Kidney glomerular epithelial cell (primary cell): Measurements from ENCODE around the gene ID2.
A peak's percentile ranks its signal among the peaks of the same experiment; 100 is the strongest.
"Not testable (repeated sequence)": the region's sequence is repeated elsewhere in the genome, so short reads cannot be mapped to it uniquely, and the experiment has no call there.

Source experiments
- DNase-seq: peaks from one replicate; lab custom pipeline; 2025; lab: John Stamatoyannopoulos, UW

ID2 gene

GRCh38 chr2:8684878-8685696, 3.2 kb downstream of the ID2 start:
- DNase-seq = no peak

DNA sequence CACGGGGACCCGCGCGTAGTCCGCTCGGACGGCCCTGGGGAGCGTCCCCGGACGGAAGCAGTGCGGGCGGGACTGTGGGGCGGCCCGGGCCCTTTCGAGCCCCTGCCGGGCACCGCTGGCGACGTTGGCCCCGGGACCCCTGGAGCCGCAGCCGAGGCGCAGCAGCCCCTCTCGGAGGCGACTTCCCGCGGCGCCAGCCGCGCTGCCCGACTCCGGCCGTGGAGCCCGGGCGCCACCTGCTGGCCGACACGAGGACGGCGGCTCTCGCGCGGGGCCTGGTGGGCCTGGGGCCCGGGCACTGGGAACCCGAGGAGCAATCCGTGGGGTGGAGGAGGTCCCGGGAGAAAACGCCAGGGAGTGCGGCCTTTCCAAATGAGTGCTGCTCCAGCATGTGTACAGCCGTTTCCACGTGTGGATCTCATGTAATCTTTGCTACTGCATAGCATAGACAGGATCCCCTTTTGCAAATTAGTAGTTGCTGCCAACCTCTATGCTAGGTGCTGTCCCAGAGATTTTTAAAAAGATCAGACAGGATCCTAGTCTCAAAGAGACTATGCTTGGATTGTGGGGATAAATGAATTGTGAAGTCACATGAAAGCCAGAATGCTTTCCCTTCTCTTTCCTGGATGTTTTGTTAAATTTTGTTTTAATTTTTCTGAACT, 4.0 kb downstream of the ID2 start:
- peak; percentile 54 for DNase-seq

DNA sequence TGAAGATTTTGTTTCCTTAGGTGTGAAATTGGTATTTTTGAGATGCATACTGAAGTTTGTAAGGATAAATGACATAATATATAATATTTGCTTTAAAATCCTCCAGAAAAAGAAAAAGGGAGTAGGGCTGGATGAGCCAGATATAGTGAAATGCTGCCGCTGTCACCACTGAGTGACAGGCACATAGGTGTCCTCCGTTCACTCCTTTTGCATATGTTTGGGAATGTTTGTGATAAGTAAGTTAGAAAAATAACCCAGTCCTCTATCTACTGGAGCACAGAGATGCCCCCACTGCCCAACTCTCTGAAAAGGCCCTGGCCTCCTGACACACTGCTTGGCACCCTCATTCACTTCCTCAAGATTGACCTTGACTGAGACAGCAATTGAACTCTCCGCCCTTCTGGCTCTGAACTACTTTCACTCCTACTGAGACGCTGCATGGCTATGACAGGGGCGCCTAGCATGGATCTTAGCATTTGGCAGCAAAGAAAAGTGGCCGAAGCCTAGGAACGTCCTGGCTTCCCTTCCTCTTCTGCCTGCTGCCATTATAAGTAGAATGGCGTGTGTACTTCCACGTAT, 10.1 kb downstream of the ID2 start:
- no peak for DNase-seq

GRCh38 chr2:8692783-8693156, 10.9 kb downstream of the ID2 start:
- DNase-seq = no peak

GRCh38 chr2:8693157-8693821, 11.4 kb downstream of the ID2 start:
- peak; percentile 18 for DNase-seq

GRCh38 chr2:8694737-8695136, 12.9 kb downstream of the ID2 start:
- DNase-seq = no peak

DNA sequence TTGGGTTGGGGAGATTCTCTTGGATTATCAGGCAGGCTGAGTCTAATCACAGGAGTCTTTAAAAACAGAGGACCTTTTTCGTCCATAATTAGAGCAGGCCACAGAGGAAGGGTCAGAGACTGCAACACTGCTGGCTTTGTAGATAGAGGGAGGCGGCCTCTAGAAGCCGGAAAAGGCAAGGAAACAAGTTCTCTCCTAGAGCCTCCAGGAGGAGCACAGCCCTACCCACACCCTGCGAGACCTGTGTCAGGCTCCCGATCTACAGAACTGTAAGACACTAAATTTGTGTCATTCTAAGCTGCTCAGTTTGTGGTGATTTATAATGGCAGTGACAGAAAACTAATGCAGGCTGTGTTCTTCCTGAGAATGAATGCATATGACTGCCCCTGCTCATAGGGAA, 15.3 kb downstream of the ID2 start:
- no peak for DNase-seq

DNA sequence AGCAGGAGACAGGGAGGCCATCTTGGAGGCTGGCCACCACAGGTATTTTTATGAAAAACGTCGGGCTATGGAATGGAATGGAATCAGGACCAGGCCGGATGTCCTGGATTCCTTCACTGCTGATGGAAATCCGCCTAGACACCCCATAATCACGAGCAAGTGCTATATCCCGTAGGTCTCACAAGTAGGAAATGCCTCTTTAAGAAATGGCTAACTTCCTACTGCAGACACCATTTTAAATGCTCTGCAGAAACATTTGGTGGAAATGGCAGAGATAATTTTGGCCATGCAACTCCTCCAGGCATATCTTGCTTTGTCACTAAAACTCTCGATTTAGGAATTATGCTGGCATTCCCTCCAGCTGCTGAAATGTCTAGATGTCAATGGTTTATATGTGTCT, 18.0 kb downstream of the ID2 start:
- DNase-seq = no peak

DNA sequence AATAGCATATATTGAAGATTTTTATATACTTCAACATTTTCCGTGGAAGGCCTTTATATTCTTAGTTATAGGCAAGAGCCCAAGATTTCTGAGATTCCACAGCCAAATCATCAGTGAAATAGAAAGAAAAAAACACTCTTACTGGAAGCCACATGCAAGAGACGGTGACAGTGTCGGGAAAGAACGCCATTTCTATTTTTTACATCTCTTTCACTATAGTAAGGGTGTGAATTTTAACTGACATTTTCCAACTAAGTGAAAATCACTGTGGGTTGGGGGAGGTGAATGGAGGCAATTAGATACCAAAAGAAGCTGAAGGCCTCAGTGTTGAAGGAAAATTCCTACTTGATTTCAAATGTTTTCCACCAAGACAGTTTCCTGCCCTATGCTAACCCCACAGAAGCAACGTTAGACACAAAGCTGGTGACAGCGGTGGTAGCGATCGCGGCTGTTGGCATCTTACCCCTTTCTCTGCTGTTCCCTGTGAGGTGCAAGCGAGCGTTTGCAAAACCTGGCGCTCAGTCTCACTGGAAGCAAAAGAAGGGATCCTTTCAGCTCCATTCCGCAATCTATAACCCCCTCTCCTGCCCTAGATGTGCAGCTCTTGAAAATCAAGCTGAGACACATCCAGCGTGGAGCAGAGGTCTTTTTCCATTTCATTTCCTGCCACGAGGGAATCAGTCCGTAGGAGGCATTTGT, 20.0 kb downstream of the ID2 start:
- DNase-seq = no peak

- DNase-seq = no peak
Observed at GRCh38 chr2:8704906-8705305, 23.1 kb downstream of the ID2 start.

DNA sequence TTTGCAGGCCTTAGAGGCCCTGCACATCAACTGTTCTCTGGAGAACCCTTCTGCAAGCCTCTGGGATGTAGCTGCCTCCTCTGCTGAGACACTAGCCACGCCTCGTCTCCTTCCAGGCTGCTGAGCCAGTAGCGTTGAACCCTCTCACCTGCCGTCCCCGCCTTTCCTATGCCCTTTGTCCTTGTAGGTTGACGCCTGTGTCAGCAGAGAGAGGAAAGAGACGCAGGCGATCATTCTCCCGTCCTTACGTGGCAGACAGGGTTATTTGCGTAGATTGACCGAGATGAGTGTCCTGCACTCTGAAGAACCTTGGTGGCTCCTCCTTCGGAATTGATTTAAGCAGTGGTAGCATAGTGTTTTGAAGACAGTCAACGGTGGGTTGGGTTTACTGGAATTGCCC, 27.8 kb downstream of the ID2 start:
- DNase-seq = no peak

DNA sequence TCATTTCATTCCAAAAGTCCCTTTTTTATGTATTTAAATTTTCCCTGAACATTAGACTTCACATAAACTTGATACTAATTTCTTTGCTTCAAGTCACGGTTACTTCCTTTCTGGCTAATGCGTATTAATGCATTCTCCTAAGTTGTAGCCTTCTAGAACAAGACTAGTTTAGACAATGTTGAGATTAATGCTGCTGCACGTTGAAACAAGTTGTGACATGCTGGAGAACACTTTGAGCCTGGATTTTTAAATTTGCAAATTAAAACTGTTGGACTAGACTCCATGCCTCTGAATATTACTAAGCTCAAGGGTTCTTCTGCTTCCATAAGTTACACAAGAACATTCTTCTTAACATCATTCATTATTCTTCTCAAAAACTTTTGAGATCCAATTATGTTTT, 29.1 kb downstream of the ID2 start:
- no peak for DNase-seq

- DNase-seq = no peak
Observed at GRCh38 chr2:8714283-8714682, 32.4 kb downstream of the ID2 start.

DNA sequence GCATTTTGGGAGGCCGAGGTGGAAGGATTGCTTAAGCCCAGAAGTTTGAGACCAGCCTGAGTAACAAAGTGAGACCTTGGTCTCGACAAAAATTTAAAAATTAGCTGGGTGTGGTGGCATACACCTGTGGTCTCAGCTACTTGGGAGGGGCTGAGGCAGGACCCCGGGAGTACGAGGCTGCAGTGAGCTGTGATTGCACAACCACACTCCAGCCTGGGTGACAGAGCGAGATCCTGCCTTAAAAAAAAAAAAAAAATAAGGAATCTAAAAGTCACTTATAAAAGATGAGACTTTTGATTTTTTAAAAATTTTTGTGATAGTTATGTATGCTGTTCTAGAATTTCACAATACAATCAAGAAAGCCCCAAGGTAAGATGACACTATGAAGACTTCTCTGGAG, 33.1 kb downstream of the ID2 start:
- no peak for DNase-seq

DNA sequence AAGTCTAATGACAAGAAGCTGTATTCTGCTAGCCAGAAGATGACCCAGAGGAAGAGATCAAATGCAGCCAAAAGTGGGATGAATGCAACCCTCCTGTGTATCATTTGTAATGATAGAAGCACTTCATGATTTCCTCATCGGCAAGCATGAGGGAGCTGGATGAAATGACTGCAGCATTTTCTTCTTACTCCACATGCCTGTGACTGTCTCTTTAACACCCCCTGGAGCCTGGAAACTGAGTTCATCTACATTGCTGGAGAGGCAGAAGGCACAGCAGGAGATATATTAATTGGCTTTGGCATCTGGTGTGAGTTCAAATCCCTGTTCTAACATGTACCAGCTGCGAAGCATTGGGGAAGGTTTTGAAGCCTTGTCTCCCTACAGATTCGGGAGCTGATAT, 37.7 kb downstream of the ID2 start:
- no peak for DNase-seq

DNA sequence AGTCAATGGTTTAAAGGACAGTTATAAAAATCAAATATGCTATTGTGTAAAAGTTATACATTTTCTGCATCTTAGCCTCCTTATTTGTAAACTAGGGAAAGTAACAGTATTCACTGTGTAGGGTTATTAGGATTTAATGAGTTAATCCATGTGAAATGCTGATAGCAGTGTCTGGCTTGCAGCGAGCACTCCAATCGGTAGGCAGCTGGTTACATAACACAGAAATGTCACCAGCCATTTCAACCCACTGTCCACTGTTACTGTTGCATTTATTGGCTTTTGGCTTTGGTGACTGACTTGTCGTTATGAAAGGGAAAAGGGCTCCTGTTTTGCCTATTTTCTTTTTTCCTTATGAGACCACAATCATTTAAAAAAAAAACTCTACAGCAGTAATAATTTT, 38.9 kb downstream of the ID2 start:
- no peak for DNase-seq

- DNase-seq = no peak
Observed at GRCh38 chr2:8721410-8721809, 39.6 kb downstream of the ID2 start.

DNA sequence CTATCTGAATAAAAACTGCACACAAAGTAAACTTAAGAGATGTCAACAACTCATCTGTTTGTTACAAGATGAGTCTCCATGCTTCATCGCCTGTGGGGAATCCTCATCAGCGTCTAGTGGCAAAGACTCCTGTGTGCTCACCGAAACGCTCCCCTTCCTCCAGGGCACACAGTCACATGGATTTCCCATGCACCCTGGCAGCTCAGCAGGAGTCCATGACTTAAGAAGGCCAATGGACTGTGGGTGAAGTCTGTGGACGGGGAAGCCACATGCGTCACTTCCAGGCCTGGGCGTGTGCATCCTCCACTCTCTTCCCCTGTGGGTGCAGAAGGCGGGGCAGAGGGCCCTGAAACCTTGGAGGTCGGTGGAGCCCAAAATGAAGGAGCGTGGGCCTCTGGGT, 41.1 kb downstream of the ID2 start:
- DNase-seq = peak; percentile 6

- DNase-seq = no peak
Observed at GRCh38 chr2:8725838-8726237, 44.0 kb downstream of the ID2 start.

GRCh38 chr2:8728305-8729015, 46.6 kb downstream of the ID2 start:
- DNase-seq = no peak

GRCh38 chr2:8729101-8729500, 47.2 kb downstream of the ID2 start:
- not testable (repeated sequence) for DNase-seq

DNA sequence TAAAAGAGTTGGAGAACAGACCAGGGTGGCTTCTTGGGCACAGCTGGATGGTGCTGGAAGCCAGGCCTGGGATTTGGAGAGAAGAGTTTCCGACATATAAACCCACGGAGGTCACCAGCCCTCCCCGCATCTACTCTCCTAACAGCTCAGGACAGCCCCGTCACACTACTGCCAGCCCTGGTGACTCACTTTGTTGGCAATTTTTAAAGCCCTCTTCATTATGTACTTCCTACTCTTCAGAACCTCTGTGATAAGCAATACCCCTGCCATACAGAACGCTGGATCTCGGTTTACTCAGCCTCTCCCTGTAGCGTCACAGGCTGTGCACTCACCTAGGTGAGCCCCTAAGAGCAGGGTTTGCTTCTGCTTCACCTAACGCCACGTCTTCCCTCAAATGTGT, 48.1 kb downstream of the ID2 start:
- DNase-seq = no peak
